Stimulated activated CD8-positive, alpha-beta memory T cell treated with anti-CD3 and anti-CD28 coated beads, Interleukin-12 subunit alpha, Interleukin-12 subunit beta, amount 100 ng/mL, for 1 hour (primary cell): Measurements from ENCODE around the gene ARVCF.
A peak's percentile ranks its signal among the peaks of the same experiment; 100 is the strongest.

Source experiments
- DNase-seq: peaks from one replicate; pipeline ENCODE4 v3.0.0-alpha.2; 2020; ENCODE audit warnings: low read depth

Gene ARVCF

DNA sequence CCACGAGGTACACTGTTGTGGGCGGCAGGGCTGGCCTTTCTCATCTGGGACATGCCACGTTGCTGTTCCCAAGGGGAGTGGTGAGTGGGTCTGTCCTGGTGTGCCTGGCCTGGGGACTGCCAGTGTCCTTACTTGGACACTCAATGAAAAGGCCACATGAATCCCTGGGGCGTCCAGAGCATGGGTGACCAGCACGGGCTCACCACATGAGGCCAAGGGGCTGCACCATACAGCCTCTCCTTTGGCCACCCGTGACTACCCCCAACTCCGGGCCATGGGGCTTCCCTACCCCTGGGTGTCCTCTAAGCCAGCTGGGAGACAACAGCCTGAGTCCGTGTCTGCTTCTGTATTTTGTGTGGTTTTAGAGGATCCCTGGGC lies 54.8 kb downstream of the ARVCF start:
- DNase-seq: no peak

DNA sequence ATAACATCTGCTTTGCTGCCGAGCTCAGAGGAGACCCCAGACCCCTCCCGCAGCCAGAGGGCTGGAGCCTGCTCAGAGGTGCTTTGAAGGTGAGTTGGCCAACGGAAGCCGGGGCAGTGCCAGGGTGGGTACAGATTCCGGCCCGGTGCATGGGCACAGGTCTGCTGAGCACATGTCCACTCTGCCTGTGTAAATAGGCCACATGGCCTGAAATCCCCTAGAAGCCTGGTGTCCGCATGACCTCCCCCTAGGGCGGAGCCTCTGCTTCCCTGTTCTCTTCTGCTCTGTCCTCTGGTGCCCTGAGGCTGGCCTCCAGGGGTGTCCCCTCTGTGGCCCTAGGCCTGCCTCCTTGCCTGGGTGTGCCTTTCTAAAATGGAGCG lies 55.4 kb downstream of the ARVCF start:
- DNase-seq: no peak

DNA sequence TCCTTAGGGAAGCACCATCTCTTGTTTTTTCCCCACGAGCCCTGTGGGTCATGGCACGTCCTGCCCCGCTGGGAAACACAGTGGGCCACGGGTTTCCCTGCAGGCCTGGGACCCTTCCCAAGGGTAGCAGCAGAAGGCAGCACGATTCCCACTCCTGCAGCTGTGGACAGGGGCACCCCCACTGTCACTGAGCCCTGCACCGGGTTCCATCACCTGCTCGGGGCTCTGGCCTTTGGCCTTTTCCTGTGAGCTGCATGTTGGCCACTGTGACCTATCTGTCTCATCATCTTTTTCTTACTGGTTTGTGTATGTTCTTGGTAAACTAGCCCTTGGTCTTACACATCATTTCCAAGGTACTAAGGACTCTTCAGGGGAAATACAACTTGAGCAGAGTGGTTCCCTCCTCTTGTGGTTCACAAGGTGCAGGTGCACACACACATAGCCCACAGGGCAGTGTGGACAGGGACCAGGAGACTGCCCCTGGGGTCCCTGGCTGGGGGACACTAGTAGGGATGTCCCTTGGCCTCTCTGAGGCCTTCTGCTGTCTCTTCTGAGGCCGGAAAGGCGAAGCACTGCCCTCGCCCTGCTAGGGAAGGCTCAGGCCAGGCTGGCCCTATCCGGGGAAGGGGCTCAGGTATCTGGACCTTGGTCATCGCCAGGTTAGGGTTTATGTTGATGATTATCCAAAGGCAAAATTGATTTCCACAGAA lies 56.0 kb downstream of the ARVCF start:
- DNase-seq: no peak

DNA sequence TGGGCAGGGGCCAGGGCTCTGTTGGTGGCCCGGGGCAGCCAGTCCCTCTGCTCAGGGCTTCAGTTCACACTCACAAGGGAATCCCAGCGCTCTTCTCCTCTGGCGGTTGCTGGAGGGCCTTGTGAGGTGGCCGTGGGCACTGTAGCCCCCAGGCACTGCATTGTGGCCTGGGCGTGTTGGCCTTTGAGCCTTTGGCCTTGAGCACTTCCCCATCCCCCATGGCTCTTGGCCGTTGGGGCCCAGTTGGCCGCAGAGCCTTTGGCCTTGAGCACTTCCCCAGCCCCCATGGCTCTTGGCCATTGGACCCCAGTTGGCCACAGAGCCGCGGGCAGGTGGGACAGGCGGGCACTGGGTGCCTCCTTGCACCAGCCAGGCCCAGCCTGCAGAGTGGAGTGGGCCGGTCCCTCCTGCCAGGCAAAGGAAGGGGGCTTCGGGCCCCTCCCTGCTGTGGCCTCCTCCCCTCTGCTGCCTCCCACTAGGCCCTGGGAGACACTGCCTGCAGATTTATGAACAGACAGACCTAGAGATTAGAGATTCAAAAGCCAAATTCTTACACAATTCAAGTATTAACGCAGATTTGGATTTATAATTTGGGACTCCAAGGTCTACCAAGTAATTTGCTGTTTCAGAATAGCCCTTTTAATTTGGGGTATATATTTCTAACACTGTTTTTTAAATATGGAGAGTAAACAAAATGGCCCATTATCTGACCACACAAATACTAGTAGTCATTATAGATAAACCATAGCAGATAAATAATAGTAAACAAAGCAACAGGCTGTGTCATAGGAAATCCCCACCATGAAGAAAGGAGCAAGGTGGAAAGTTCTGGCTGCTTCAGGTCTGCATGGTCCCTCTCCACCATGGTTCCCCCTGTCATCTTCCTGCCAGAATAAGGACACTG lies 56.8 kb downstream of the ARVCF start:
- DNase-seq: no peak

DNA sequence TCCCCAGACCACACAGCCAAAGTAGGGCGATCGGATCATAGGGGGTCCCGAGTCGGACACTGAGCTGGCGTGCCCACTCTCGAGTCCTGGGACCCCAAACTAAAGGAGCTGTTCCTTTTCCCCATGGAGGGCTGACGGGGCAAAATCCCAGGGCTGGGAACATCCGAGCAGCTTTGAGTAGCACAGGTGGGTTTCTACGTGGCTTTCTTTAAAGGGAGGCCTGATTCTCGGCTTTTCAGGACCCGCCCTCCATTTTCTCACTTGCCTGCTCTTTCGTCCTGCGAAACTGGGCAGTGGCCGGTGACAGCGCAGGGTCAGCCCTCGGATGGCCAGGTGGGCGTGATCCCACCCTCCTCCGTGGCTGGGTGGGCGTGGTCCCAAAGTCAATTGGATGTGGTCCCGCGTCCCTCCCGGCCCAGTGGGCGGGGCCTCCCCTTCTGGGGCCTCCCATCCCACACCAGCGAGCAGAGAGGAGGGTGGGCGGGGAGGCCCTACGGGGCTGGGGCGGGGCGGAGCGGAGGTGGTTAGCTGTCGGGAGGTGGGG lies 57.5 kb downstream of the ARVCF start:
- no peak for DNase-seq

DNA sequence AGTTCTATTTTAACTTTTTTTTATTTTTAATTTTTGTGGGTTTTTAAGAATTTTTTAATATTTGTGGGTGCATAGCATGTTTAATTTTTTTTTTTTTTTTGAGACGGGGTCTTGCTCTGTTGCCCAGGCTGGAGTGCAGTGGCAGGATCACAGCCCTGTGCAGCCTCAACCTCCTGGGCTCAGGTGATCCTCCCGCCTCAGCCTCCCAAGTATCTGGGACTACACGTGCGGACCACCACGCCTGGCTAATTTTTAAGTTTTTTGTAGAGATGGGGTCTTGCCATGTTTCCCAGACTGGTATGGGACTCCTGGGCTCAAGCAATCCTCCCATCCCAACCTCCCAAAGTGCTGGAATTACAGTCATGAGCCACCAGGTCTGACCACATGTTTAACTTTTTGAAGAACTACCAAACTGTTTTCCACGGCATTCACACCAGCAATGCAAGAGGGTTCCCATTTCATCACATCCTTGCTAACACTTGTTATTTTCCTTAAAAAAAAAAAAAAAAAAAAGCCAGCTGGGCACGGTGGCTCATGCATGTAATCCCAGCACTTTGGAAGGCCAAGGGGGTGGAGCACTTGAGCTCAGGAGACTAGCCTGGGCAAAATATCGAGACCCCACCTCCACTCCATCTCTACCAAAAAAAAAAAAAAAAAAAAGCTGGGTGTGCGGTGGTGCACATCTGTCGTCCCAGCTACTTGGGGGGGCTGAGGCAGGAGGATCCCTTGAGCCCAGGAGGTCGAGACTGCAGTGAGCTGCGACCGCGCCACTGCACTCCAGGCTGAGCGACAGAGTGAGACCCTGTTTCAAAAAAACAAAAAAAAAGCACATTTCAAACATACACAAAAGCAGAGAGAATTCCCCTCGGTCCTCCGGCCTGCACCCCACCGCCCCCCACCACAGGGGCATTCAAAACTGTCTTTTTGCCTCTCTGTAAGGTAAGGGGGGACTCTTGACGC lies 58.3 kb downstream of the ARVCF start:
- no peak for DNase-seq

DNA sequence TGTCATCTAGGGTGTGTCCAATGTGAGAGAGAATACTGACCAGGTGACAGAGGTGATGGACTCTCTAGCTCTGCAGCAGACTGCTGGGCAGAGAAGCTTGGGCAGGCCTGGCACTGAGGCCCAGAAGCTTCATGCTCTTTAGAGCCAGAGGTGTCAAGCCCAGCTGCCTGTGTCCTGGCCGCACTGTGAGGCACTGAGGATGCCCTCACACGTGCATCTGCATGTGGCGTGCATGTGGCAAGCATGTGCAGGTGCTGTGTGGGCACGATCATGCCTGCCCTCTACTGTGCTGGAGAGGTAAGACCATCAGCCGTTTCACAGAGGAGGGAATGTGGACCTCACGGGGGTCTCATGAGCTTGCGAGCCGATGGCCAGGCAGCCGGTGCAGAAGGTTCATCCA lies 59.2 kb downstream of the ARVCF start:
- DNase-seq: no peak

DNA sequence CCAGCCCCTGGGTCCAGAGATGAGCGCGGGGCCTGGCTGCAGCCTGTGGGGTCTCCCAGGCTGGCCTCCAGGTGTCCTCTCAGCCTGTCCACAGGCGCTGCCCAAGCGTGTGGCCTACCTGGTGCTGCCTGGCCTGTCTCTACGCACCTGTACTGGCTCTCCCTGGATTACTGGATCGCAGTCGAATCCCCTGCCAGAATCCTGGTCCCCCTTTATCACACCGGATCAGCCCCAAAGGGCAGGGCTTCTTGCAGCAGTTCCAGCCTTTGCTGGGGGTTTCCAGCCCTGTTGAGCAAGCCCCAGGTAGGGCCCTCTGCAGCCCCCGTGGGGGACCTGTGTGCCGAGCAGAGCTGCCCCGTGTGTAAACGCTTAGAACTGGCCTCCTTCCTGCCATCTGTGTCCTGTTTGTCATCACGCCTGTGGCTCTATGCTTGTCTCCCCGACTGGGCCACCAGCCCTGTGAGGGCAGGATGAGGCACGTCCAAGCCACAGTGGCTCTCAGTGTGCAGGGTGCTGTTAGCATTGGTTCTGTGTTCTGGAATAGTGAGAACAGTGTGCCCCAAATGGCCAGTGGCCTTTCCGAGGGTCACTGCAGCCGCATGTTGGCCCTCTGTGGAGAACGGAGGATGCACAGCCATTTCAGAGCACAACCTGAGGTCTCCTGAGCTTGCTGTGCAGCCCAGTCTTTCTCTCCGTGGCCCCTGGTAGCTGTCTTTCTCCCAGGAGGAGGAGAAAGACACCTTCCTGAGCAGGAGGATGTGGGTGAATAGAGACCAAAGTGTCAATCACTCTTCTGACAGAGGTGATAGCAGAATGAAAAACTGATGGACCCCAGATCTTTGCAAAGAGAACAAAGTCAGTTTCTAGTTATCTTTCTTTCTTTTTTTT lies 61.1 kb downstream of the ARVCF start:
- no peak for DNase-seq

DNA sequence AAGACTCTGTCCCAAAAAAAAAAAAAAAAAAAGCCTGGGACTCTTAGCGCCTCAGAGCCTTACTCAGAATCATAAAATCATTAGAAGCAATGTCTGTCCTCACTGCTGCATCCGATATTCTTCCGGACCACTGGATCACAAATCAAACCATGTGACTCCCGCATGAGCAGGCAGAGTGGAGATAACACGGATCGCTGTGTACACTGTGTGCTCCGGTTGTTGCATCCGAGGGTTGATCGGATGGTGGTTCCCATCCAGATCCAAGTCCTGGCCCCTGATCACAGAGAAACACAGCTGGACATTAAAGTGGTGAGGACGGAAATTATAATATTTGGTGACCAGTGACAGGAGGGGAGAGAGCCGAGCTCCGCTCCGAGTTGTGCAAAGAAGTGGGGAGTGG lies 65.3 kb downstream of the ARVCF start:
- DNase-seq: no peak

DNA sequence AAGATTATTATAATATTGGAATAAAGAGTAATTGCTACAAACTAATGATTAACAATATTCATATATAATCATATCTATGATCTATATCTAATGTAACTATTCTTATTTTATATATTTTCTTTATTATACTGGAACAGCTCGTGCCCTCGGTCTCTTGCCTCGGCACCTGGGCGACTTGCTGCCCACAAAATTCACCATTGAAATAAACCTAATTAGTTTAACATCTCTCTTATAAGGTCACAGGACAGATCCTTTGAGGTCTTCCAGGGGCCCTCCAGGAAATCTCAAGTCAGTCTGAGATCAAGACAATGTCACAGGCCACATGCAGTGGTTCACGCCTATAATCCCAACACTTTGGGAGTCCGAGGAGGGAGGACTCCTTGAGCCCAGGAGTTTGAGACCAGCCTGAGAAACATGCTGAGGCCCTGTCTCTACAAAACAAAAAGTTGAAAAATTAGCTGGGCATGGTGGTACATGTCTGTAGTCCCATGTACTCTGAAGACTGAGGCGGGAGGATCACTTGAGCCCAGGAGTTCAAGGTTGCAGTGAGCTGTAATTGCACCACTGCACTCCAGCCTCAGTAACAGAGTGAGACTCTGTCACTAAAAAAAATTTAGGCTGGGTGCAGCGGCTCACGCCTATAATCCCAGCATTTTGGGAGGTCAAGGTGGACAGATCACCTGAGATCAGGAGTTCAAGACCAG lies 68.4 kb downstream of the ARVCF start:
- no peak for DNase-seq

DNA sequence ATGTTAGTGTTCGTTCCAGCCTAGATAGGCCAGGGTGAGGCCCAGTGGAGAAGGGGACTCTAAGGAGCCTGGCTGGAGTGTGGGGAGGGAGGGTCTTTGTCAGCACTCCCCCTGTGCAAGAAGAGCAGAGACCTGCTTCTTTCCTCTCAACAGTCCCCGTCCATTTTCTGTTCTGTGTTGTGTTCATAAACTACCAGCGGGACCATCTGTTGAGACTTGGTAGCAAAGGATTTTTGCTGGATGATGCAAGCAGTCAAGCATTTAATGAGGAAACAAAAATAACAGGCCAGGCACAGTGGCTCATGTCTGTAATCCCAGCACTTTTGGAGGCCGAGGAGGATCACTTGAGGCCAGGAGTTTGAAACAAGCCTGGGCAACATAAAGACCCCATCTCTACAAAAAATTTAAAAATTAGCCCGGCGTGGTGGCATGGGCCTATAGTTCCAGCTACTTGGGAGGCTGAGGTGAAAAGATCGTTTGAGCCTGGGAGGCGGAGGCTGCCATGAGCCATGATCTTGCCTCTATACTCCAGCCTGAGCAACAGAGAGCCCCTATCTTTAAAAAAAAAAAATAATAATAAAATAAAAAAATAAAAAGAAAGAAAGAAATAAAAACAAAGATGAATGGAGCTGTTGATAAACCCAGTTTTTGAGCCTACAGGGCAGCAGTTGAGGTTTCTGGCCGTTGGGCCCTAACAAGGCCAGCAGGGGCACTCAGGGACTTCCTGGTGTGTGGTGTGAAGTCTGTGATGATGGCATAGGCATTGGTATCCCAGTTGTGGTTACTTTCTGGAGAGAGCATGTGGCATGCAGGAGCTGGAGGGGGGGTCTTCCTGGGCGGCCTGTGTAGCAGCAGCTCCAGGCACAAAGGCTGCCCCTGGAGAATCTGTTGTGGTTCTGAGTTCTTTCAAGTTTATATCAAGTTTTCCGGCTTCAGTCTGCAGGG lies 73.3 kb downstream of the ARVCF start:
- DNase-seq: no peak

DNA sequence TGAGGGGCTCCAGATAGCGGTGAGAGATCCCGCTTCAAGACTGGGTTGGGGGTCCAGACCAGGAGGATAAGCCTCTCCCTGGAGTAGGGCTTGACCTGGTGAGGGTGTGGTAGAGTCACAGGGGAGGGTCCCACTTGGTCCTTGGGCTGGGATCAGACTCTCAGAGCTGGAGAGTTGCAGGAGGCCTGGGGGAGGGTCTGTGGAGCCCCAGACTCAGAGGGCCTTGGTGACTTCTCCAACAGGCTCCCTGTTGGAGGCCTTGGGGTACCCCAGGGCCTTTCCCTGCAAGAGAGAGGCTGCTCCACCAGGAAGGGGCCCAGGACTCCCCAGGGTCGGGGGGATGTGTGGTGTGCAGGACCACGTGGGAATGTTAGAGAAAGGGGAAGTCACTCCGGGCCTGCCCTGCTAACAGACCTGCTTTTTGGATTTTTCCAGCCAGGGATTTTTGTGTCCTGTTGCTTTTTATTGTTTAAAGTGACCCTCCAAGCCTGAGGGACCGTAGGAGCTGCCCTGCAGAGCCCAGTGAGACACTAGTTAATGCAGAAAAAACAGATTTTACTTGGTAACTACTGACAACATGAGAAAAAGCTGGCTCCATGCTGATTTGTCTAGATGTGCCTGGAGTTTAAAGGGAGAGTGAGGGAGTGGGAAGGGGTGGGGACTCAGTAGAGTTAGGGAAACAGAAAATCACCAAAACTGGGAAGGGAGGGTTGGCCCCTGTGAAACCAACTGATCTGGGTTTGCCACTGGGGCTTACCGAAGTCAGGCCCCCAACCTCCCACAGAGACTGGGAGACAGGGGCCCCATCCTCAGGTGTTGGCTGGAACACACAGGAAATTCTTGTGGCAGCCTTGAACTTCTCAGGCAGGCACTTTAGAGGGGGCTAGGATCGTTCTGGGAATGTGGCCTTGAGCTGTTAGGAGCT lies 74.2 kb downstream of the ARVCF start:
- no peak for DNase-seq

DNA sequence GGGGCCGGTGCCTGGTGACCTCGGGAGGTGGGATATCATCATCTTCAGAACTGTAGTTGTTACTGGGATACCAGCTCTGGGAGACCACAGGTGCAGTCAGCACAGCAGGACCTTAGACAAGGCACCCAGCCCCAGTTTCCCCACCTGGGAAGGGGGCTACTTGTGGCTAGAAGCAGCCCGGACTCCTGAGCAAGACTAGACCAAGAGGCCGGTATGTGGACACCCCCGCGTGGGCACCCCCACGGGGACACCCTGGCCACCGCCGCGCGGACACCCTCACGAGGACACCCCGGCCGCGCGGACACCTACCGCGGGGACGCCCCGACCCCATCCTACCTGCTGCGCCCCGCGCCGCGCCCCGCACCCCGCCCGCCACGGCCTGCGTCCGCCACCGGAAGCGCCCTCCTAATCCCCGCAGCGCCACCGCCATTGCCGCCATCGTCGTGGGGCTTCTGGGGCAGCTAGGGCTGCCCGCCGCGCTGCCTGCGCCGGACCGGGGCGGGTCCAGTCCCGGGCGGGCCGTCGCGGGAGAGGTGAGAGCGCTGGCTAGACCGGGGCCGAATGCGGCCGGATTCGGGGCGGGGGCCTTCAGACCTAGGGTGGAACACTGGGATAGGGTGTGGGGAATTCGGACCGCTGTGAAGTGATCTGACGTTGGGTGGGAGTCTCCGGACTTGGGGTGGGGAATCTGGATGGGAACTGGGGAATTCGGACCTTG lies 75.1 kb downstream of the ARVCF start, which contains the start of the genes COMT and TXNRD2:
Gene COMT (plus strand): TSS at position 408 of the 718 bp plus-strand sequence. CDS start 20,755 bp downstream, outside the sequence.
Gene TXNRD2 (minus strand): TSS at position 454 of the 718 bp plus-strand sequence. CDS start 15 bp downstream, at position 439.
- peak; percentile 50 for DNase-seq

DNA sequence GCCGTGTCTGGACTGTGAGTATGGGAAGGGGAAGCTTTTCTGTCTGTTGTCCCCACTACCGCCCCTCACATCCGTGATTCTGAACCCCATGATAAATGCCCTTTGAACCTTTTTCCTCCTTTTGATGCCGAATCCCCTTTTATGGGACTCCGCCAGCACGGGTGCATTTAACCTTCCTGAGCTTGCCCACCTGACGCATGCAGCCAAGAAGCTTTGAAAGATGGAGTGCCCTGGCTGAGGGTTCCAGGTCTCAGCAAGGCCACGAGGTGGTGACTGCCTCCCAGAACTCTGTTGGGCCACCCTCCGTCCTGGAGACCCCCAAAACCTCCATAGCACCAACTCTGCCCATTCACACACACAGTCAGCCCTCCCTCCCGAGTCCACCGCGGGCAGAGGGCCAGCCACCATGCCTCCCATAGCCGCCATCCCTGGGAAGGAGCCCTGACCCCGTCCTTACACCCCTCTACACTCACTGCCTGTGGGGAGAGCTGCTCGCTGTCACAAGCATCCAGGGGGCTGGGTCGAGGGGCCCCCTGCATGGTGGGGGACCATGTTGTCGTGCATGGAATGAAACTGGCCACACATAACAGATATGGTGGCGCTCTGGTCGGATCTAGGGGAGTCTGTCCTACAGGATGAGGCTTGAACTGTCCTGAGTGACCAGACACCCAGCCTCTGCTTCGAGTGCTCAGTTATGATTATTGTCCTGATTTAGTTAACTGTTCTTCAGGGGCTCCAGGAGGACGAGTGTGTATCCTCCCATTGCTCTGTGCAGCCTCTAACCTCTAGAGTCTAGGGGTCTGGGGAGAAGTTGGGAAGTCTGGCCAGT lies 75.9 kb downstream of the ARVCF start:
- DNase-seq: no peak

DNA sequence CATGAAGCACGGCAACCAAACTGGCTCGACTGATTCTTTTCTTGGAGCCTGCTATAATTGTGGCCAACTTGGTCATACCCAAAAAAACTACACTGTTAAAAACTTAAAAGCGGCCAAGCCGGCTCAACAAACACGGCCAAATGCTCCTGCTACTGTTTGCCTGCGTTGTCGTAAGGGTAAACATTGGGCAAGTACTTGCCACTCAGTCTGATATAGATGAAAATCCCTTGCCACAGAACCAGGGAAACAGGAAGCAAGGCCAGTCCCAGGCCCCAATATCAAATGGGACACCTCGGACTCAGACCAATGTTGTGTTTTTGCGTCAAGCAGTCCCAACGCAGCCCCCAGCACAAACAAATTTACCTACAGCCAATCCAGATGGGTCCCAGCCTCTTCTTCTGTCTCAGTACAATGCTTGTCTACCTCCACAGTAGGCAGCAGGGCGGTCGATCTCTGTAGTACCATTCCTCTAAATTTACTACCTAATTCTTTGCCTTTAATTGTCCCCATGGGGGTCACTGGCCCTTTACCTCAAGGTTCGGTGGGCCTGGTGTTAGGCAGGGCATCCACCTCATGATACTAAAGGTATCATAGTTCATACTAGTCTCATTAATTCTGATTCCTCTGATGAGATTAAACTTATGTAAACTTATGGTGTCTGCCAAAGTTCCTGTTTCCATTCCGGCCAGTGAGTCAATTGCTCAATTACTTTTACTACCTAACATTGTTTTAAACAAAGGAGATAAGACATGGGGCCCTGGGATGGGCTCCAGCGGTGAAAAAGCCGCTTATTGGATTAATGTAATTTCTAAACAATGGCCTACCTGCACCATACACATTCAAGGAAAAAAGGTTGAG lies 78.8 kb downstream of the ARVCF start:
- DNase-seq: no peak
